AG04450 (cell line): ENCODE results near the gene MEI1. TPM values are rescaled to one million over a fixed set of nuclear protein-coding genes. Genes with fewer than 3 reads are reported as not detected.

ENCODE experiments used
- CTCF ChIA-PET: fragments of 300-600, 350-600 bp; formaldehyde crosslinking; extraction: SDS; loops from one replicate; lab custom pipeline; 2022; ENCODE audit warnings: antibody characterized with exemption, inconsistent platforms; lab: Charles Lee
- POLR2A ChIA-PET: fragments of 350-600 bp; formaldehyde crosslinking; extraction: SDS; loops from one replicate; lab custom pipeline; 2021; ENCODE audit warnings: antibody characterized with exemption, inconsistent platforms; lab: Yijun Ruan, JAX
- DNase-seq: peaks from one replicate; pipeline ENCODE4 v3.0.0-alpha.2; 2011; ENCODE audit warnings: low read depth, low spot score
- H3K27ac ChIP-seq: one replicate; pipeline ENCODE4 v1.5.1; 2012; ENCODE audit warnings: low read depth, low read length, control low read depth
- H3K27me3 ChIP-seq: one replicate; pipeline ENCODE4 v1.6.0; 2012; ENCODE audit warnings: low read length; ENCODE audit not compliant: control insufficient read depth, insufficient read depth
- H3K4me3 ChIP-seq: 2 replicates; pipeline ENCODE4 v1.5.1; 2011; ENCODE audit warnings: mild to moderate bottlenecking, low read depth, low read length, control low read depth
- H3K9me3 ChIP-seq: 2 replicates; pipeline ENCODE4 v1.5.1; 2012; ENCODE audit warnings: low read length; ENCODE audit not compliant: control insufficient read depth, insufficient read depth
- CTCF ChIP-seq: IDR thresholded peaks from 2 replicates; pipeline ENCODE4 v1.5.1; 2011; ENCODE audit warnings: low read depth, low read length, control low read depth, inconsistent platforms
- polyA plus RNA-seq: library from polyadenylated mRNA; depleted of rRNA; stranded (reverse); fragments of >200 nt; gene quantifications from 2 replicates; pipeline ENCODE4 v1.2.3, GENCODE V29; 2011

MEI1 gene
- polyA plus RNA-seq, 1 experiment: 0.22 TPM

- Histone ChIP-seq H3K9me3 (no peaks in the 10 kb centered on the region), H3K4me3 (no peak overlapping the region), H3K27ac (no peak overlapping the region), H3K27me3 (peaks cover 13% of the 10 kb centered on the region)
- no peak for TF ChIP-seq CTCF
- ChIA-PET CTCF (interaction anchor here (2.5 kb wide), 1 partner anchor 26 kb away, joined by 9 read pairs; no protein-coding TSS in a partner anchor), POLR2A (no interaction called here)
- DNase-seq: no peak
Measured at GRCh38 chr22:41772198-41772597, 72.9 kb downstream of the MEI1 start.

- H3K27ac ChIP-seq: no peak overlapping the region
- ChIA-PET CTCF (interaction anchor here (2.5 kb wide), 1 partner anchor 26 kb away, joined by 9 read pairs; no protein-coding TSS in a partner anchor), POLR2A (no interaction called here)
- no peaks in the 10 kb centered on the region for H3K9me3 ChIP-seq
- DNase-seq: no peak
- H3K4me3 ChIP-seq: no peak overlapping the region
- peaks cover 13% of the 10 kb centered on the region for H3K27me3 ChIP-seq
- no peak for TF ChIP-seq CTCF
Measured at GRCh38 chr22:41772645-41773044, 73.3 kb downstream of the MEI1 start.

- ChIA-PET CTCF (interaction anchor here (2.5 kb wide), 1 partner anchor 78 kb away, joined by 8 read pairs; no protein-coding TSS in a partner anchor), POLR2A (no interaction called here)
- Histone ChIP-seq H3K27ac (no peak overlapping the region), H3K27me3 (peaks cover 13% of the 10 kb centered on the region), H3K4me3 (no peak overlapping the region), H3K9me3 (no peaks in the 10 kb centered on the region)
- TF ChIP-seq CTCF: no peak
- no peak for DNase-seq
Measured at GRCh38 chr22:41775338-41775737, 76.0 kb downstream of the MEI1 start.

- DNase-seq: no peak
- Histone ChIP-seq H3K9me3 (no peaks in the 10 kb centered on the region), H3K27me3 (peaks cover 11% of the 10 kb centered on the region), H3K27ac (no peak overlapping the region), H3K4me3 (no peak overlapping the region)
- TF ChIP-seq CTCF: no peak
- ChIA-PET POLR2A (no interaction called here), CTCF (interaction anchor here (2.5 kb wide), 1 partner anchor 79 kb away, joined by 8 read pairs; no protein-coding TSS in a partner anchor)
Measured at GRCh38 chr22:41775976-41776375, 76.7 kb downstream of the MEI1 start.

GRCh38 chr22:41776381-41776780 is 77.1 kb downstream of the MEI1 start:
- CTCF ChIA-PET: interaction anchor here (2.5 kb wide), 1 partner anchor 79 kb away, joined by 8 read pairs; no protein-coding TSS in a partner anchor
- DNase-seq: no peak
- TF ChIP-seq CTCF: no peak
- H3K27ac ChIP-seq: no peak overlapping the region
- H3K27me3 ChIP-seq: peaks cover 11% of the 10 kb centered on the region
- no peak overlapping the region for H3K4me3 ChIP-seq
- H3K9me3 ChIP-seq: no peaks in the 10 kb centered on the region
- POLR2A ChIA-PET: no interaction called here
